Measurements from ENCODE around the gene FAR2.
"Not testable (repeated sequence)": the region's sequence is repeated elsewhere in the genome, so short reads cannot be mapped to it uniquely, and the experiment has no call there.

- TF ChIP-seq CTCF (IDR thresholded peaks at IDR 0.05; ENCODE audit: insufficient read depth, low read depth, low read length); EZH2 (IDR thresholded peaks at IDR 0.05; ENCODE audit: insufficient read depth, low read length): not testable (repeated sequence)
Measured at GRCh38 chr12:29257687-29258086, 108.6 kb downstream of the FAR2 start.
